ENCODE results near the gene SULF2. TPM values are rescaled to one million over a fixed set of nuclear protein-coding genes. Genes with fewer than 3 reads are reported as not detected.

Gene SULF2
- total RNA-seq, 2 donors from 2014 or later: 75.7 to 146 TPM

DNA sequence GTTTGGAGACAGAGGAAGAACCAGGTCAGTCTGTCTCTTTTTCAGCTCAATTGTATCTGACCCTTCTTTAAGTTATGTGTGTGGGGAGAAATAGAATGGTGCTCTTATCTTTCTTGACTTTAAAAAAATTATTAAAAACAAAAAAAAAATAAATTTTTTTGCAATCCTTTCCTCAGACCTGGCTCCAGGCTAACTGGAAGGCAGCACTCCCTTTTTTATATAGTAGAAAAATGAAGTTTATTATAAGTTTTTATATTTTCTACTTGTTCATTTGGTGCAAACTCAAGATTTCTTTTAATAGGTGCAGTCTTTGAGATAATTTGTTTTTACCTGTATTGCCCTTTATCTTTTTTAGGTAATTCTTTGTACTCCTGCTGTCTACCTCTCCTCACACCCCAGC, 129.6 kb downstream of the SULF2 start:
- TF ChIP-seq, protein P1, sequence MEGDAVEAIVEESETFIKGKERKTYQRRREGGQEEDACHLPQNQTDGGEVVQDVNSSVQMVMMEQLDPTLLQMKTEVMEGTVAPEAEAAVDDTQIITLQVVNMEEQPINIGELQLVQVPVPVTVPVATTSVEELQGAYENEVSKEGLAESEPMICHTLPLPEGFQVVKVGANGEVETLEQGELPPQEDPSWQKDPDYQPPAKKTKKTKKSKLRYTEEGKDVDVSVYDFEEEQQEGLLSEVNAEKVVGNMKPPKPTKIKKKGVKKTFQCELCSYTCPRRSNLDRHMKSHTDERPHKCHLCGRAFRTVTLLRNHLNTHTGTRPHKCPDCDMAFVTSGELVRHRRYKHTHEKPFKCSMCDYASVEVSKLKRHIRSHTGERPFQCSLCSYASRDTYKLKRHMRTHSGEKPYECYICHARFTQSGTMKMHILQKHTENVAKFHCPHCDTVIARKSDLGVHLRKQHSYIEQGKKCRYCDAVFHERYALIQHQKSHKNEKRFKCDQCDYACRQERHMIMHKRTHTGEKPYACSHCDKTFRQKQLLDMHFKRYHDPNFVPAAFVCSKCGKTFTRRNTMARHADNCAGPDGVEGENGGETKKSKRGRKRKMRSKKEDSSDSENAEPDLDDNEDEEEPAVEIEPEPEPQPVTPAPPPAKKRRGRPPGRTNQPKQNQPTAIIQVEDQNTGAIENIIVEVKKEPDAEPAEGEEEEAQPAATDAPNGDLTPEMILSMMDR (conservative IDR thresholded peaks at IDR 0.05): no peak
- Histone ChIP-seq H3K36me3 (ENCODE audit: control insufficient read depth, insufficient read depth, low read length) (peaks cover 89% of the 10 kb centered on the region), H3K9ac (ENCODE audit: extremely low read depth, low read length, poor library complexity, severe bottlenecking) (no peak overlapping the region), H3K27me3 (ENCODE audit: control insufficient read depth, insufficient read depth, low read length, poor library complexity, severe bottlenecking) (no peaks in the 10 kb centered on the region), H3K4me3 (ENCODE audit: low read length) (no peak overlapping the region), H3K4me1 (ENCODE audit: control insufficient read depth, insufficient read depth, low read length) (no peaks in the 10 kb centered on the region), H3K9me3 (ENCODE audit: control insufficient read depth, low read length) (no peaks in the 10 kb centered on the region), H3K27ac (ENCODE audit: low read depth, low read length) (no peak overlapping the region)
- H3K27ac Mint-ChIP-seq: no peak overlapping the region
- DNase-seq: no peak
- H3K4me1 Mint-ChIP-seq: peaks cover 23% of the 10 kb centered on the region
- H3K36me3 Mint-ChIP-seq (ENCODE audit: low read depth): peaks cover 64% of the 10 kb centered on the region
- H3K27me3 Mint-ChIP-seq (ENCODE audit: insufficient read depth): no peaks in the 10 kb centered on the region
- H3K9me3 Mint-ChIP-seq: no peaks in the 10 kb centered on the region
- H3K4me3 Mint-ChIP-seq: no peak overlapping the region

DNA sequence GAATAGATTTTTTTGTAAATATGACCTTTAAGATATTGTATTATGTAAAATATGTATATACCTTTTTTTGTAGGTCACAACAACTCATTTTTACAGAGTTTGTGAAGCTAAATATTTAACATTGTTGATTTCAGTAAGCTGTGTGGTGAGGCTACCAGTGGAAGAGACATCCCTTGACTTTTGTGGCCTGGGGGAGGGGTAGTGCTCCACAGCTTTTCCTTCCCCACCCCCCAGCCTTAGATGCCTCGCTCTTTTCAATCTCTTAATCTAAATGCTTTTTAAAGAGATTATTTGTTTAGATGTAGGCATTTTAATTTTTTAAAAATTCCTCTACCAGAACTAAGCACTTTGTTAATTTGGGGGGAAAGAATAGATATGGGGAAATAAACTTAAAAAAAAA, 130.9 kb downstream of the SULF2 start:
- Mint-ChIP-seq H3K9me3 (no peaks in the 10 kb centered on the region), H3K4me3 (no peak overlapping the region), H3K4me1 (peaks cover 23% of the 10 kb centered on the region), H3K27me3 (ENCODE audit: insufficient read depth) (no peaks in the 10 kb centered on the region), H3K36me3 (ENCODE audit: low read depth) (peaks cover 63% of the 10 kb centered on the region), H3K27ac (no peak overlapping the region)
- H3K4me3 ChIP-seq (ENCODE audit: low read length): no peak overlapping the region
- peak overlapping the region; percentile 16 for H3K9ac ChIP-seq (ENCODE audit: extremely low read depth, low read length, poor library complexity, severe bottlenecking)
- H3K36me3 ChIP-seq (ENCODE audit: control insufficient read depth, insufficient read depth, low read length): peaks cover 86% of the 10 kb centered on the region
- TF ChIP-seq, protein P1 (conservative IDR thresholded peaks at IDR 0.05): no peak
- no peaks in the 10 kb centered on the region for H3K4me1 ChIP-seq (ENCODE audit: control insufficient read depth, insufficient read depth, low read length)
- H3K27me3 ChIP-seq (ENCODE audit: control insufficient read depth, insufficient read depth, low read length, poor library complexity, severe bottlenecking): no peaks in the 10 kb centered on the region
- WGBS, 2 experiments (ENCODE audit: insufficient coverage in 1 of 2, insufficient read length in 1 of 2): no CpG with 5 or more reads among the region's 1 CpG
- H3K9me3 ChIP-seq (ENCODE audit: control insufficient read depth, low read length): no peaks in the 10 kb centered on the region
- peak; percentile 47 for DNase-seq
- no peak overlapping the region for H3K27ac ChIP-seq (ENCODE audit: low read depth, low read length)

DNA sequence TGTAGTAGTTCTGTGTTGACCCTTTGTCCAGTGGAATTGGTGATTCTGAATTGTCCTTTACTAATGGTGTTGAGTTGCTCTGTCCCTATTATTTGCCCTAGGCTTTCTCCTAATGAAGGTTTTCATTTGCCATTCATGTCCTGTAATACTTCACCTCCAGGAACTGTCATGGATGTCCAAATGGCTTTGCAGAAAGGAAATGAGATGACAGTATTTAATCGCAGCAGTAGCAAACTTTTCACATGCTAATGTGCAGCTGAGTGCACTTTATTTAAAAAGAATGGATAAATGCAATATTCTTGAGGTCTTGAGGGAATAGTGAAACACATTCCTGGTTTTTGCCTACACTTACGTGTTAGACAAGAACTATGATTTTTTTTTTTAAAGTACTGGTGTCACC, 131.4 kb downstream of the SULF2 start:
- peak; percentile 13 for DNase-seq
- Histone ChIP-seq H3K4me1 (ENCODE audit: control insufficient read depth, insufficient read depth, low read length) (no peaks in the 10 kb centered on the region), H3K27ac (ENCODE audit: low read depth, low read length) (no peak overlapping the region), H3K9ac (ENCODE audit: extremely low read depth, low read length, poor library complexity, severe bottlenecking) (peak overlapping the region; percentile 16), H3K27me3 (ENCODE audit: control insufficient read depth, insufficient read depth, low read length, poor library complexity, severe bottlenecking) (no peaks in the 10 kb centered on the region), H3K9me3 (ENCODE audit: control insufficient read depth, low read length) (no peaks in the 10 kb centered on the region), H3K4me3 (ENCODE audit: low read length) (no peak overlapping the region), H3K36me3 (ENCODE audit: control insufficient read depth, insufficient read depth, low read length) (peaks cover 86% of the 10 kb centered on the region)
- TF ChIP-seq, protein P1 (conservative IDR thresholded peaks at IDR 0.05): no peak
- H3K27ac Mint-ChIP-seq: no peak overlapping the region
- no peak overlapping the region for H3K4me3 Mint-ChIP-seq
- peaks cover 62% of the 10 kb centered on the region for H3K36me3 Mint-ChIP-seq (ENCODE audit: low read depth)
- no peaks in the 10 kb centered on the region for H3K27me3 Mint-ChIP-seq (ENCODE audit: insufficient read depth)
- no peaks in the 10 kb centered on the region for H3K9me3 Mint-ChIP-seq
- H3K4me1 Mint-ChIP-seq: peaks cover 27% of the 10 kb centered on the region
- WGBS, 2 experiments (ENCODE audit: insufficient coverage in 1 of 2, insufficient read length in 1 of 2): 63 to 81% methylated on average over 2 of the region's 2 CpGs

Measured in endodermal cell (in vitro differentiated cells).